ENCODE data around the gene CTNNA2. TPM values are rescaled to one million over a fixed set of nuclear protein-coding genes. Genes with fewer than 3 reads are reported as not detected.

Gene CTNNA2
- total and polyA plus RNA-seq, 9 of the 15 experiments (the other 6 are each of a cell fraction or from before 2014, with no cell fraction given): 0.03 to 0.40 (median 0.15) TPM

DNA sequence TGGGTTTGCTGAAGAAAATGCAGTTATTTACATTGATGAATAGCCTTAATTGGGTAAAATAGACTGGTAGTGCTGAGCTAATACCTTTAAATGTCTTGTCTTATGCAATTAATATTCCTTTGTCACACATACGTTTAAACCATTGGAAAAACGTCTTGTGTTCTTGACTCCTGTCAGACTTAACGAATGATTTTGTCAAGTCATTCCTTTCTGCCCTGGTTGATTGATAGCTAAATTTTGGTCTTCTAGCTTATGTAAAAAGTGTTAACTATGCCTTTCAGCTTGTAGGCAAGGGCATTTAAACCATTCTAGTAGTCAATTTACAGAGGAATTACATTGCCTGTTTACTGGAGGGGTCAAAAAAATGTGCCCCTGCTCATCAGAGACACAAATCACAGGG lies 897.5 kb downstream of the CTNNA2 start (continued):
- no peak for TF ChIP-seq ZC3H8 (IDR thresholded peaks at IDR 0.05)
- TF ChIP-seq, protein P1, sequence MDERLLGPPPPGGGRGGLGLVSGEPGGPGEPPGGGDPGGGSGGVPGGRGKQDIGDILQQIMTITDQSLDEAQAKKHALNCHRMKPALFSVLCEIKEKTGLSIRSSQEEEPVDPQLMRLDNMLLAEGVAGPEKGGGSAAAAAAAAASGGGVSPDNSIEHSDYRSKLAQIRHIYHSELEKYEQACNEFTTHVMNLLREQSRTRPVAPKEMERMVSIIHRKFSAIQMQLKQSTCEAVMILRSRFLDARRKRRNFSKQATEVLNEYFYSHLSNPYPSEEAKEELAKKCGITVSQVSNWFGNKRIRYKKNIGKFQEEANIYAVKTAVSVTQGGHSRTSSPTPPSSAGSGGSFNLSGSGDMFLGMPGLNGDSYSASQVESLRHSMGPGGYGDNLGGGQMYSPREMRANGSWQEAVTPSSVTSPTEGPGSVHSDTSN (CRISPR knock-in tag; IDR thresholded peaks at IDR 0.05; ENCODE audit: low read depth): no peak
- TF ChIP-seq, protein P1 (tag; conservative IDR thresholded peaks at IDR 0.05; ENCODE audit: low read depth): peak; percentile 82
- TF ChIP-seq ARID1B (IDR thresholded peaks at IDR 0.05): no peak
- no peak for TF ChIP-seq ZNF408 (CRISPR knock-in tag; IDR thresholded peaks at IDR 0.05; ENCODE audit: low read depth)
- TF ChIP-seq, protein P2, sequence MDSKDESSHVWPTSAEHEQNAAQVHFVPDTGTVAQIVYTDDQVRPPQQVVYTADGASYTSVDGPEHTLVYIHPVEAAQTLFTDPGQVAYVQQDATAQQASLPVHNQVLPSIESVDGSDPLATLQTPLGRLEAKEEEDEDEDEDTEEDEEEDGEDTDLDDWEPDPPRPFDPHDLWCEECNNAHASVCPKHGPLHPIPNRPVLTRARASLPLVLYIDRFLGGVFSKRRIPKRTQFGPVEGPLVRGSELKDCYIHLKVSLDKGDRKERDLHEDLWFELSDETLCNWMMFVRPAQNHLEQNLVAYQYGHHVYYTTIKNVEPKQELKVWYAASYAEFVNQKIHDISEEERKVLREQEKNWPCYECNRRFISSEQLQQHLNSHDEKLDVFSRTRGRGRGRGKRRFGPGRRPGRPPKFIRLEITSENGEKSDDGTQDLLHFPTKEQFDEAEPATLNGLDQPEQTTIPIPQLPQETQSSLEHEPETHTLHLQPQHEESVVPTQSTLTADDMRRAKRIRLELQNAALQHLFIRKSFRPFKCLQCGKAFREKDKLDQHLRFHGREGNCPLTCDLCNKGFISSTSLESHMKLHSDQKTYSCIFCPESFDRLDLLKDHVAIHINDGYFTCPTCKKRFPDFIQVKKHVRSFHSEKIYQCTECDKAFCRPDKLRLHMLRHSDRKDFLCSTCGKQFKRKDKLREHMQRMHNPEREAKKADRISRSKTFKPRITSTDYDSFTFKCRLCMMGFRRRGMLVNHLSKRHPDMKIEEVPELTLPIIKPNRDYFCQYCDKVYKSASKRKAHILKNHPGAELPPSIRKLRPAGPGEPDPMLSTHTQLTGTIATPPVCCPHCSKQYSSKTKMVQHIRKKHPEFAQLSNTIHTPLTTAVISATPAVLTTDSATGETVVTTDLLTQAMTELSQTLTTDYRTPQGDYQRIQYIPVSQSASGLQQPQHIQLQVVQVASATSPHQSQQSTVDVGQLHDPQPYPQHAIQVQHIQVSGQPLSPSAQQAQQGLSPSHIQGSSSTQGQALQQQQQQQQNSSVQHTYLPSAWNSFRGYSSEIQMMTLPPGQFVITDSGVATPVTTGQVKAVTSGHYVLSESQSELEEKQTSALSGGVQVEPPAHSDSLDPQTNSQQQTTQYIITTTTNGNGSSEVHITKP (IDR thresholded peaks at IDR 0.05; ENCODE audit: partially characterized antibody): no peak
- no peak for TF ChIP-seq ZC3H4 (CRISPR knock-in tag; IDR thresholded peaks at IDR 0.05; ENCODE audit: borderline replicate concordance)
- TF ChIP-seq ARHGAP35 (IDR thresholded peaks at IDR 0.05; ENCODE audit: partially characterized antibody): peak; percentile 21
- no peak for TF ChIP-seq BHLHE40 (IDR thresholded peaks at IDR 0.05; ENCODE audit: low read length)
- TF ChIP-seq GTF2A2 (tag; IDR thresholded peaks at IDR 0.05): no peak
- no peak for TF ChIP-seq RAD51 (IDR thresholded peaks at IDR 0.05; ENCODE audit: borderline replicate concordance, low read depth)
- TF ChIP-seq POLR2G (IDR thresholded peaks at IDR 0.05; ENCODE audit: low read depth, low read length): no peak
- peak; percentile 62 for TF ChIP-seq ZNF316 (IDR thresholded peaks at IDR 0.05)
- TF ChIP-seq ZNF766 (CRISPR knock-in tag; conservative IDR thresholded peaks at IDR 0.05): no peak
- peak; percentile 87 for TF ChIP-seq MEIS2 (IDR thresholded peaks at IDR 0.05; ENCODE audit: partially characterized antibody)
- no peak for TF ChIP-seq ZNF217 (CRISPR knock-in tag; IDR thresholded peaks at IDR 0.05)
- TF ChIP-seq, protein P3, sequence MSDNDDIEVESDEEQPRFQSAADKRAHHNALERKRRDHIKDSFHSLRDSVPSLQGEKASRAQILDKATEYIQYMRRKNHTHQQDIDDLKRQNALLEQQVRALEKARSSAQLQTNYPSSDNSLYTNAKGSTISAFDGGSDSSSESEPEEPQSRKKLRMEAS (CRISPR knock-in tag; IDR thresholded peaks at IDR 0.05): no peak
- no peak for TF ChIP-seq ZNF212 (CRISPR knock-in tag; IDR thresholded peaks at IDR 0.05)
- TF ChIP-seq MAFK (IDR thresholded peaks at IDR 0.05; ENCODE audit: low read length): 0 out of 2 replicates have a peak, but pooled peaks have one; percentile 14
- no peak for TF ChIP-seq BCOR (IDR thresholded peaks at IDR 0.05)
- TF ChIP-seq ZFP36 (IDR thresholded peaks at IDR 0.05; ENCODE audit: low read depth, low read length, partially characterized antibody): no peak
- TF ChIP-seq ZNF354B (CRISPR knock-in tag; IDR thresholded peaks at IDR 0.05): no peak
- no peak for TF ChIP-seq BRF1 (IDR thresholded peaks at IDR 0.05; ENCODE audit: borderline replicate concordance, extremely low read depth, insufficient read length)
- TF ChIP-seq CREB1 (IDR thresholded peaks at IDR 0.05): no peak
- TF ChIP-seq CREB1 (CRISPR knock-in tag; IDR thresholded peaks at IDR 0.05): no peak
- peak; percentile 76 for TF ChIP-seq MAFG (tag; conservative IDR thresholded peaks at IDR 0.05)

Data from K562 (cell line).